HG03457 (cell line): ENCODE data around the gene MVD.

ENCODE experiments used
- ATAC-seq: cut with Tn5 transposase; IDR thresholded peaks from one replicate; pipeline ENCODE4 v1.9.1; 2021; ENCODE audit warnings: moderate number of reproducible peaks; ENCODE audit not compliant: unreplicated experiment

Gene MVD

GRCh38 chr16:88627531-88628411 lies 35.1 kb downstream of the MVD start:
- ATAC-seq, result no peak

- ATAC-seq, result no peak
Measured at GRCh38 chr16:88626646-88627045, 36.2 kb downstream of the MVD start.

GRCh38 chr16:88624977-88625576 lies 37.8 kb downstream of the MVD start:
- no peak for ATAC-seq

GRCh38 chr16:88624481-88624880 lies 38.4 kb downstream of the MVD start:
- no peak for ATAC-seq

GRCh38 chr16:88623858-88624257 lies 39.0 kb downstream of the MVD start:
- no peak for ATAC-seq

- ATAC-seq, result no peak
Measured at GRCh38 chr16:88622866-88623265, 40.0 kb downstream of the MVD start.

- ATAC-seq, result no peak
Measured at GRCh38 chr16:88622125-88622524, 40.8 kb downstream of the MVD start.

GRCh38 chr16:88619859-88620815 lies 42.8 kb downstream of the MVD start:
- no peak for ATAC-seq

- ATAC-seq, result no peak
Measured at GRCh38 chr16:88618956-88619667, 43.8 kb downstream of the MVD start.

- no peak for ATAC-seq
Measured at GRCh38 chr16:88618182-88618955, 44.5 kb downstream of the MVD start.

GRCh38 chr16:88617268-88618031 lies 45.4 kb downstream of the MVD start:
- ATAC-seq, result no peak

GRCh38 chr16:88616736-88617135 lies 46.2 kb downstream of the MVD start:
- no peak for ATAC-seq

GRCh38 chr16:88616320-88616719 lies 46.6 kb downstream of the MVD start:
- ATAC-seq, result no peak

- no peak for ATAC-seq
Measured at GRCh38 chr16:88614818-88615580, 47.9 kb downstream of the MVD start.

GRCh38 chr16:88613911-88614817 lies 48.7 kb downstream of the MVD start:
- ATAC-seq, result no peak

- ATAC-seq, result no peak
Measured at GRCh38 chr16:88613293-88613692, 49.6 kb downstream of the MVD start.
